Esophagus squamous epithelium (tissue), 5 donors: Measurements from ENCODE around the gene MGMT. TPM values are rescaled to one million over a fixed set of nuclear protein-coding genes. Genes with fewer than 3 reads are reported as not detected.

ENCODE experiments used
- DNase-seq: peaks from one replicate; lab custom pipeline; 2025; lab: John Stamatoyannopoulos, UW
- H3K27ac ChIP-seq, 4 donors: fragments of 200-600 bp; sonication (generic); one replicate each; pipeline ENCODE4 v1.5.1; 2016 to 2019; ENCODE audit warnings: mild to moderate bottlenecking in 1 of 4
- H3K27me3 ChIP-seq, 4 donors: fragments of 200-600 bp; sonication (generic); 1 replicate in 3 of 4; 2 replicates in 1 of 4; pipeline versions ENCODE4 v1.5.1 to v1.6.0; 2017 to 2021; ENCODE audit warnings: antibody characterized with exemption in 1 of 4
- H3K36me3 ChIP-seq, 3 donors: fragments of 200-600 bp; sonication (generic); one replicate each; pipeline ENCODE4 v1.5.1; 2016 to 2019
- H3K4me1 ChIP-seq, 3 donors: fragments of 200-600 bp; sonication (generic); one replicate each; pipeline ENCODE4 v1.5.1; 2017 to 2019
- H3K4me3 ChIP-seq, 4 donors: fragments of 200-600 bp; sonication (generic); 1 replicate in 3 of 4; 2 replicates in 1 of 4; pipeline ENCODE4 v1.5.1; 2016 to 2019; ENCODE audit warnings: mild to moderate bottlenecking in 2 of 4, moderate library complexity in 1 of 4
- H3K9me3 ChIP-seq, 3 donors: fragments of 200-600 bp; sonication (generic); one replicate each; pipeline ENCODE4 v1.5.1; 2016 to 2019
- POLR2A ChIP-seq, 4 donors: fragments of 450-650 bp; IDR thresholded peaks; one replicate each; pipeline ENCODE4 v1.6.1; 2017; ENCODE audit warnings: antibody characterized with exemption in 4 of 4, mild to moderate bottlenecking in 4 of 4, moderate library complexity in 3 of 4
- WGBS, 2 donors: methylation state at CpG; one replicate each; pipeline ENCODE4 v1.1.5; 2018; 5-methylcytosine and 5-hydroxymethylcytosine counted together
- intact Hi-C: fragments of 100-400 bp; cut with DNase I; formaldehyde crosslinking; loops from one replicate; pipeline ENCODE4 v1.15.0; 2022
- total RNA-seq, 4 donors: library from RNA; depleted of rRNA; stranded (reverse); fragments of >200 nt; gene quantifications; one replicate each; pipeline ENCODE4 v1.1.0, GENCODE V29; 2016
- TF ChIP-seq, protein P1 (sequence below), 6 experiments: fragments of 450-650 bp in 4 of 6; fragments of 200-600 bp in 2 of 6; sonication (generic) in 2 of 6; IDR thresholded peaks; one replicate each; pipeline ENCODE4 v1.5.1; 2016 to 2019; ENCODE audit warnings: antibody characterized with exemption in 6 of 6, mild to moderate bottlenecking in 4 of 6, moderate library complexity in 4 of 6
- donor health status: DM: yes; HTN: yes; CAD: no.

Gene MGMT
- total RNA-seq, 4 donors from 2014 or later, result 15.6 to 28.8 (median 18.4) TPM

DNA sequence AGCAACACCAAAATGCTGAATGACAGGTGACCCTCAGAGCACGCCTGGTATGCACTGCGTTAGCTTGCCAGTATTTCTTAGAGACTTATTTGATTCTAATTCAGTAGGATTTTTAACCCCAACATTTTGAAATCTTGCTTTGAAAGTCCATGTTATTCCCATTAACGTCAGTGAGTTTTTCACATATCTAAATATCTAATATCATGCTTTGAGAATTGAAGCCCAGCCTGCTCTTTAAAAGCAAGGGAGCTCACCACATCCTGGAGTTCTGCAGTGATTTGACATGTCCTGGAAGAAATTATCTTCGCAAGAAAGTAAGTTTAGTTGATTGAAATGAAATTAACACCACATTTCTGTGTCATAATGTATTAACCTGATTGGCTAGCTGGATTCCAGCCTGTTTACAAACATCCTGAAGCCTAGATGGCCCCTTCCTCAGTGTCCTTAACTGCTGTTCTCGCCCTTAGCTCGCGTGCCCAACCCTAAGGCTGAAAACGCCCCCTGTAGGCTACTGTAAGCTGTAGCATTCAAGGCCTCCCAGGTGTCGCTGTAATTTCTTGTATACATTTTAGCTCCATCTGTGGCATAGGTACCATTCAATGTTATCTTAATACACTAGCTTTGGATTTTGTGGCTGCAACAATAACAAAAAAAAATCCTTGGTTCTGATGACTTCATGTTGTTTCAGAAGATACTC is 191.5 kb downstream of the MGMT start:
- TF ChIP-seq POLR2A (IDR thresholded peaks at IDR 0.05), result no peak
- TF ChIP-seq, protein P1, sequence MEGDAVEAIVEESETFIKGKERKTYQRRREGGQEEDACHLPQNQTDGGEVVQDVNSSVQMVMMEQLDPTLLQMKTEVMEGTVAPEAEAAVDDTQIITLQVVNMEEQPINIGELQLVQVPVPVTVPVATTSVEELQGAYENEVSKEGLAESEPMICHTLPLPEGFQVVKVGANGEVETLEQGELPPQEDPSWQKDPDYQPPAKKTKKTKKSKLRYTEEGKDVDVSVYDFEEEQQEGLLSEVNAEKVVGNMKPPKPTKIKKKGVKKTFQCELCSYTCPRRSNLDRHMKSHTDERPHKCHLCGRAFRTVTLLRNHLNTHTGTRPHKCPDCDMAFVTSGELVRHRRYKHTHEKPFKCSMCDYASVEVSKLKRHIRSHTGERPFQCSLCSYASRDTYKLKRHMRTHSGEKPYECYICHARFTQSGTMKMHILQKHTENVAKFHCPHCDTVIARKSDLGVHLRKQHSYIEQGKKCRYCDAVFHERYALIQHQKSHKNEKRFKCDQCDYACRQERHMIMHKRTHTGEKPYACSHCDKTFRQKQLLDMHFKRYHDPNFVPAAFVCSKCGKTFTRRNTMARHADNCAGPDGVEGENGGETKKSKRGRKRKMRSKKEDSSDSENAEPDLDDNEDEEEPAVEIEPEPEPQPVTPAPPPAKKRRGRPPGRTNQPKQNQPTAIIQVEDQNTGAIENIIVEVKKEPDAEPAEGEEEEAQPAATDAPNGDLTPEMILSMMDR (IDR thresholded peaks at IDR 0.05), result no peak
- no peak overlapping the region for H3K27ac ChIP-seq

DNA sequence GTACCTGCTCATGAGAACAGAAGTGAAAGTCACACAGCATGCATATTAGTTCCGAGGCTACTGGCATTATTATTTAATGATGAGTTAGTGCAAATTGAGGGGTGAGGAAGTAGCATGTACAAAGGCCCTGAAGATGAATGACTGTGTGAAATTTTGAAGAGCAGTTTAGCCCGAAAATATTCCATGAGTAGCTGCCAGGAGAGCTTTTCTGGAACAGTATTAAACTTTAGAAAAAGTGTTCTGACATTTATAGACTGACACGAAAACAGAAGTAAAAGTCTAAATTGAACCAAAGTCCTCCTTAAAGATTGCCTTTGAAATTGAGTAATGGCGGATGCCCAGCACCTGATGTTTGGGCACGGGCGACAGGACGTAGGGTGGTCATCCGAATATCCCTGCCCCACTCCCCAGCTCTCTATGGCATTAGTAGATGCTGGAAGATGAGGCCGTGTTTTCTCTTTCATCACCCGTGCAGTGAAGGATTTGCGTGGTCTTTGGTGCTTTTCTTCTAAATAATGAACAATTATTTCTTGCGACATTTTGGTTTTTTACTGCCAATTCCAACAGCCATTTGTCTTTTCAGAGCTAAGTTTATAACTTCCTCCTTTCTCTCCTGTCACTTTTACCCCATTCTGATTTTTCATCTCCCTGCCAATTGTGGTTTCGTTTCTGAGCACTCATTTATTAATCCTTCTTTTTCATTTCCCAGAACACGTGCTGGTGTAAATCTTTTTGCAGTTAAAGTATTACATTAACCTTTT is 192.6 kb downstream of the MGMT start:
- TF ChIP-seq POLR2A (IDR thresholded peaks at IDR 0.05), result no peak
- TF ChIP-seq, protein P1 (IDR thresholded peaks at IDR 0.05), result no peak
- Histone ChIP-seq H3K27ac (no peak overlapping the region), H3K27me3 (no peaks in the 10 kb centered on the region), H3K9me3 (peaks cover 0 to 3% (median 0%) of the 10 kb centered on the region in 3 donors), H3K4me3 (peak overlapping the region in 1 of 4 donors; percentile 1), H3K4me1 (no peaks in the 10 kb centered on the region), H3K36me3 (no peaks in the 10 kb centered on the region)
- no peak for DNase-seq
- 58 to 66% methylated on average over 14 of the region's 14 CpGs for WGBS, 2 donors
- intact Hi-C loops, result no loop called here

More for the DNA sequence above, 191.5 kb downstream of the MGMT start:
- DNase-seq, result no peak
- Histone ChIP-seq H3K36me3 (no peaks in the 10 kb centered on the region), H3K4me3 (no peak overlapping the region), H3K4me1 (no peaks in the 10 kb centered on the region), H3K9me3 (no peaks in the 10 kb centered on the region), H3K27me3 (no peaks in the 10 kb centered on the region)
- intact Hi-C loops, result no loop called here
- 84 to 90% methylated on average over 9 of the region's 9 CpGs for WGBS, 2 donors

DNA sequence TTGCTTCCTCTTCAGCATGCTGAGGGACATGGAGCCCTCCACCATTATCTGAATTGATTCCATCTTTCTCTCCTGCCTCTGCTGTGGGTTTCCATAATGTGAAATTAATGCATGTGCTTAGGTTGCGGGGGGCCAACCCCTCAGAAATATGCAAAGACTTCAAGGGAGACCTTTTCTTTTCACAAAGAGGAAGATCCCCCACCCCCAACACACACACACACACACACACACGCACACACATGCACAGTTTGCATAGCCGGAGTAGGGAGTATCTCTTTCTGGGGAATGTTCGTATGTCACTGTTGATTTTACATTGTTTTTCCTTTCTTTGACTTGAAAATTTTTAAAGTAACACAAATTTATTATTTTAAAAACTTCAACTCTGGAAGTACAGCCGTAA is 193.5 kb downstream of the MGMT start:
- H3K4me3 ChIP-seq, result no peak overlapping the region
- H3K36me3 ChIP-seq, result no peaks in the 10 kb centered on the region
- intact Hi-C loops, result no loop called here
- H3K27ac ChIP-seq, result no peak overlapping the region
- no peak for DNase-seq
- peaks cover 0 to 4% (median 0%) of the 10 kb centered on the region in 3 donors for H3K9me3 ChIP-seq
- WGBS, 2 donors, result 76 to 82% methylated on average over 4 to 5 of the region's 5 CpGs
- TF ChIP-seq, protein P1 (IDR thresholded peaks at IDR 0.05), result no peak
- TF ChIP-seq POLR2A (IDR thresholded peaks at IDR 0.05), result no peak
- no peaks in the 10 kb centered on the region for H3K27me3 ChIP-seq
- H3K4me1 ChIP-seq, result no peaks in the 10 kb centered on the region

DNA sequence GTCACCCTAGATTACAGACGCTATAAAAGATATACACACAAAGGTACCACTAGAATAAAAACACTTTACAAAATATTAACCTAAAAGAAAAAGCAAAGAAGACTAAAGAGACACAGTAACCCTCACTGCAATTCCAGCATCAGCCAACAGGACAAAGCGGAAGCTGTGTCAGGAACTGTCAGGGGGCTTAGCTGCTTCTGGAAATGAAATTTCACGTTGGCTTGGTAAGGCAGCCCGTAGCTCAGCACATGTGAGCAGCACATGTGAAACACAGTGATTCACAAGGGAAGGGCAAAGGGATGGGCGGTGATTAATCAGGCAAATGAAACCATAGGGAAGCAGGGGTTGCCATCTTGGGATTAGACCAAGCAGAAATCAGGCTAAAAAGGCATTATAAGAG is 195.4 kb downstream of the MGMT start:
- TF ChIP-seq, protein P1 (IDR thresholded peaks at IDR 0.05), result no peak
- TF ChIP-seq POLR2A (IDR thresholded peaks at IDR 0.05), result no peak

DNA sequence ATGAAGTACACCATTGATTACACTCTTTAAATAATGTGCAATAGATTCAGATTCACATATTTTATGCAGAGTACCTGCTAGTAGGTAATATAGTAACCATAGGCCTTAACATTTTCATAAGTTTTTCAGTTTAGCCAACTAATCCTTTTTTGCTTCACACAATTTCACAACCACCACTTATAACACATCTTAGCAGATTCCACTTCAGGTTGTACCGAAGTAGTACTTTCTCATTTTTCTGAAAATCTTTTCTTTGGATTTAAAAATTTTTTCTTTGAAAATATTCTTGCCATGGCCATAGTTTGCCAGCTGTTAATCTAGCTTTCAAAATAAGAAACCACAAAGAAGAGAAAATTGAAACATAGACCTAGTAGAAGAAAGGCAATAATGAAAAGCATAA is 203.1 kb downstream of the MGMT start:
- DNase-seq, result no peak
- Histone ChIP-seq H3K4me1 (no peaks in the 10 kb centered on the region), H3K27ac (no peak overlapping the region), H3K9me3 (no peaks in the 10 kb centered on the region), H3K4me3 (no peak overlapping the region), H3K36me3 (no peaks in the 10 kb centered on the region), H3K27me3 (no peaks in the 10 kb centered on the region)
- no peak for TF ChIP-seq POLR2A (IDR thresholded peaks at IDR 0.05)
- TF ChIP-seq, protein P1 (IDR thresholded peaks at IDR 0.05), result no peak
- WGBS, 2 donors, result 88 to 90% methylated on average over 1 of the region's 1 CpG
- intact Hi-C loops, result no loop called here

More for the DNA sequence above, 195.4 kb downstream of the MGMT start:
- Histone ChIP-seq H3K27ac (no peak overlapping the region), H3K4me3 (no peak overlapping the region), H3K4me1 (no peaks in the 10 kb centered on the region), H3K36me3 (no peaks in the 10 kb centered on the region), H3K27me3 (no peaks in the 10 kb centered on the region), H3K9me3 (peaks cover 0 to 4% (median 0%) of the 10 kb centered on the region in 3 donors)
- whole genome bisulfite sequencing, 2 donors, result 82 to 89% methylated on average over 5 of the region's 5 CpGs
- DNase-seq, result no peak
- intact Hi-C loops, result no loop called here
